Hippocampal formation (tissue), 2 donors: ENCODE results near the gene UGDH.
"Not testable (repeated sequence)": the region's sequence is repeated elsewhere in the genome, so short reads cannot be mapped to it uniquely, and the experiment has no call there.

ENCODE experiments used
- DNase-seq, 2 donors: peaks; one replicate each; lab custom pipeline; 2025; lab: John Stamatoyannopoulos, UW

UGDH gene

DNA sequence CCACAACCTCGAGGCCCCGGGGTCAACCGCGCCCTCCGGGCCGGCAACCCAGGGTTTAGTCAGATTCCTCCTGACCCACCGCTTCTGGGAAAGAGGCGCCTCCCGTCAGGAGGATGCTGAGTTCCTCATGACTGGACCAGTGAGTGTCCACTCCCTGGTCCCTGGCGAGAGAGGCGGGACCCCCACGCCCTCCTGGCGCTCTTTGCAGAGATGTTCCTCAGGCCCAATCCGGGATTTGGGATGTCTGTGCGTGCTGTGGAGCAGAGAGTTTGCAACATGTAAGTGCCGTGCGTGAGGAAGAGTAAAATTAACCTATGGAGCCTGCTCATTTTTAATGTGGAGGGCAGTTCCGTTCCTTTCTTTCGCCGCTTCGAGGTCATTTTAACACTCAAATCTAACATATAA lies 824 bp upstream of the UGDH start:
- DNase-seq = no peak

DNA sequence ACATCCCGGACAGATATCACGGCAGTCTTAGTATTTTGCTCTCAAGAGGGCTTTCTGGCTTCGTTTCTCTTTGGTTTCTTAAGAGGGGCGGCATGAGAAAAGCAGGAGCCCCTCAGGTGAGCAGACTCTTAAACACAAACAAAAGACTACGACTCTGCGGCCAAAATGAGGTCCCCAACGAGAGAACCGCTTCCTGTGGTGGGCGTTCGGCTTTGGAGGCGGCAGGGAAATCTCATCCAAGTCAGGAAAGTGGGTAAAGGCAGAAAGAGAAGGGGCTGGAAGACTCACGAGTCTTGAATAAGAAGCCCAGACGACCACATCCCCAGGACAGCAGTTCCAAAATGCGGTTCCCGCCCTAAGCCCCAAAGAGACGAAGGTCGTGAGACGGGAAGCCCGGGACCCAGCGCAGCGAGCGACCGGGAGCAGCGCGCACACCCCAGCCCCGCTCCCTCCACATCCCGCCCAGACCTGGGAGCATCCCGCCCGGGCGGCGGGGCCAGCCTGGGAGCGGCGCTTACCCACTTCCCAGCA lies 409 bp downstream of the UGDH start:
- DNase-seq = no peak

DNA sequence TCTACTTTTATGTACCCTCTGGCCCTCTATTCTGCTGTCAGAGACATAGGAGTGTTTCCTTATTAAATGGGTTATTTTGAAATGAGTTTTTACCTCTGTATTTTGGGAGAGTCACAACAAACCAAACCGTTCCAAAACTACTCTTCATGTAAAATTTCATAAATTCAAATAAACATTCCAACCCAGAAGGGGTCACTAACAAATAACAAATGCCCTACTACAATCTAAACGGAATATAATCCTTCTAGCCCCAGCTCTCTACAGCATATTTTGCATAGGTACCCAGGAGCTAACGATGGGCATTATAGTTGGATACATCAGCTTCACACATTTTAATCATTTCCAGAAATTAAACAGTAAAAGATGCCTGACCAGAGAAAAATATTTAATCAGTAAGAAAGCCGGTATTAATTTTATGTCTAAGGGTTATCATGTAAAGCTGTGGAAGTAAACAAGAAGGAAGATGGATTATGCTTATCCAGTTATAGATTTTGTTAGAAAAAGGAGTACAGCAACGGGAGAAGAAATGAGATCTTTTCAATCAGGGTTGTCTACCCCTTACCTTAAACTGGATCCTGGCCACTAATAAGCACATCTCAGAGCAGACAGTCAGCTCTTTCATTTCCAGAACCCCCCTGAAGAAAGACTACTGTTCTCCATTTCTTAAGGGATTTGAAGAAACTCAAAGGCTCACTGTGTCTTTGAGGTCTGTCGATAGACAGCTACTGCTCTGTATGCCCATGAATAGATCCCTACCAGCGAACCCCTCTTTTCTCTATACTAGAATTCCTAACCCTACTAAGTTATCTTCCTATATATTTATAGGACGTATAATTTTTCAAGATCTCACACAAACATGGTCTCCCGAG lies 1.2 kb downstream of the UGDH start:
- no peak for DNase-seq

DNA sequence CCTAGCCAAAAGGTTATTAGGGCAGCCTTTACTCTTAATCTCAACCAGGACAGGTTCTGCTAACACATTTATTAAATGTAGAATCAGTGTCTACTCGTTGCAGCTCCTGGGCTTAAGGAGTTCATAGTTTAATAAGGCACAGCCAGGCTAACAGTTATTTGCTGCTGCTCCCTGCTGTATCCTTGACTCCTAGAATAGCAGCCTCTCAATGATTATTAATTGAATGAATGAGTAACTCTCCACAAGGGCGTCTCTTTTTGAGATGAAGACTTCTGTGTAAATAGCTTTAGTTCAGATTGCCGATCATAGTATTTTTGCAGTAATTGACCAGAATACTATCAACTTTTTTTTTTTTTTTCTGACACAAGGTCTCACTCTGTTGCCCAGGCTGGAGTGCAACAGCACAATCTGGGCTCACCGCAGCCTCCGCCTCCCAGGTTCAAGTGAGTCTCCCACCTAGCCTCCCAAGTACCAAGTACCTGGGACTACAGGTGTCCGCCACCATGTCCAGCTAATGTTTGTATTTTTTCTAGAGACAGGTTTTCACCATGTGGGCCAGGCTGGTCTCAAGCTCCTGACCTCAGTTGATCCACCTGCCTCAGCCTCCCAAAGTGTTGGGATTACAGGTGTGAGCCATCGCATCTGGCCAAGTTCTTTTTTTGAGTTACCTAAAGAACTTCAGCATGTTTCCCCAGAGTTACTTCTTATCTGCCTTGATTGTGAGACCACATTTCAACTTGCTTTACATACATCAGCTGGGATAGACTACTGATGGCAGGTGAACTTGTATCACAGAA lies 2.9 kb downstream of the UGDH start:
- no peak for DNase-seq

DNA sequence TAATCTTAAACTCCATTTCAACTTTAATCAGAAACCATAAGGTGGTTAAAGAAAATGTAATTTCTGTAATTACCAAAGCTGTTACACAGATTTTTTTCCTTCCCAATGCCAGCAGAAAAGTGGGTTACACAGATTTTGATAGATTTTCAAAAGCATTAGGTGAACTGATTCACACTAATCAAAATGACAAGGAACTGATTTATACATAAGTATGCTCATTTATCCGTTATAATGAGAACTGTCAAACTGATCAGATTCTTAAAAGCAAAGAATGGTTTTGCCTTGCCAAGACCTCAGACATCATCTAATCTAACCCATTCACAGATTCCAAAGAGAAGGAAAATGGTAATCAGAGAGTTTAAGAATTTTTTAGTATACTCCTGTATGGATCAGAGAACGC lies 5.2 kb downstream of the UGDH start:
- DNase-seq = no peak

DNA sequence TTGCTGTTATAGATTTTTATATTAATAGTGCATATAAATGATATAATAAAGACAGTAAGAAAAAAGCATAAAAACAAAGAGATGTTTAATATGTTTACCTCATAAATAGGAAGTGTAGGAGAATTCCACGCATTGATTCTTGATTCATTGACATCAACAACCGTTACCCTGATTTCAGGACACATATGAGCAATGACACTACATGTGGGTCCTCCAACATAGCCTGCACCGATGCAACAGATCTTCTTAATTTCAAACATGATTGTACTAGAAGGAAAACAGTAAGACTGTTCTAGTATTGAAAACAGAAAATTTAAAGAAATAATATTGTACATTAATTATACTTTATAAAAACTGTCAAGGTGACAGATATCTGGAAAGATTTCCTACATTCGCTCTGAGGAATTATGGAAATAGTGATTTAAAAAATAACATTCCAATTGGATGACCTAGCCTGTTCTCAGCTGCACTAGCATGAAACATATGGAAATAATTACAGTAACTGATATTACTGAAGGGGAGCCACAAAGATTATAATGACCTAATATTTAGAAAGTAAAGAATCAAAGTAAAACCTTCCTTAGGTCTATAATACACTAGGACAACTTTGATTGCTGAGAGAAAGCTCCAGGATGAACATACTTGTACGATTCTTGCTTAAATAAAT lies 5.9 kb downstream of the UGDH start:
- no peak for DNase-seq

GRCh38 chr4:39518484-39518883 lies 8.8 kb downstream of the UGDH start:
- no peak for DNase-seq

DNA sequence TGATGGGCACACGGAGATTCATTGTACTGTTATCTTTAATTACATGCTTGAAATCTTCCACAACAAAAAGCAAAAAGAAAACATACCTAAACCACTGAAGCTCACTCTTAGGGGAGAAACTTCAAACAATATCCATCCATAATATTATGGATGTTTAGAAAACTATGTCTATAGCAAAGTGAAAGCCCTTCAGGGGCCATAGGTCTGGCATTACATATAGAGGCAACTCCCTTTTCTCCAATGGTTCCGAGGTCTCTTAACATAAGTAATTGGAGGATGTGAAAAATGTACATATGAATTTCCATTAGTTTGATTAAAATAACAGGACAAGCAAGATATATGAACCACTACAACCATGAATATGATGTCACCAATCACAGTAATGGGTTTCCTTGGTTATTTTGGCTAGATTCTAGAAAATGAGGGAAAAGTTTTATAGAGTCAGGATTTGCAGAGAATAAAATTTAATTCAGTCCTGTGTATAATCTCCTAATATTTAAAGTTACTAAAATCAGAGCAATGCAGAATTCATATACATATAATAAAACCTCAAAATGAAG lies 10.8 kb downstream of the UGDH start:
- no peak for DNase-seq

DNA sequence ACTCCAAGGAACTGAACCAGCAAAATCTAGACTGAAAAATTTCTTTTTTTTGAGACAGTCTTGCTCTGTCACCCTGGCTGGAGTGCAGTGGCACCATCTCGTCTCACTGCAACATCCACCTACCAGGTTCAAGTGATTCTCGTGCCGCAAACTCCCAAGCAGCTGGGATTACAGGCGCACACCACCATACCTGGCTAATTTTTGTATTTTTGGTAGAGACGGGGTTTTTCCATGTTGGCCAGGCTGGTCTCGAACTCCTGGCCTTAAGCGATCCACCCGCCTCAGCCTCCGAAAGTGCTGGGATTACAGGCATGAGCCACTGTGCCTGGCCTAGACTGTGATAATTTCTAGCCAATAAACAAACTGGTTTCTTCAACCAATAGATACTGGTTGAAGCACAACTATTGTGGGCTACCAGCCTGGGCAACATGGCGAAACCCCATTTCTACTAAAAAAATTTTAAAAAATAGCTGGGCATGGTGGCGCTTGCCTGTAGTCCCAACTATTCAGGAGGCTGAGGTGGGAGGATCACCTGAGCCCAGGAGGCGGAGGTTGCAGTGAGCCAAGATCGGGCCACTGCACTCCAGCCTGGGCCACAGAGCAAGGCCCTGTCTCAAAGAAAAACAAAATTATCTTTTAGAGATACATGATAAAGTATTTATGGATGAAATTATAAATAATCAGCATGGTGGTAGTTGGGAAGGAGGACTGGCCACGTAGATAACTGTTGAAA lies 11.4 kb downstream of the UGDH start:
- not testable (repeated sequence) for DNase-seq

GRCh38 chr4:39514888-39515401 lies 12.3 kb downstream of the UGDH start:
- DNase-seq = no peak

GRCh38 chr4:39514266-39514665 lies 13.0 kb downstream of the UGDH start:
- not testable (repeated sequence) for DNase-seq

DNA sequence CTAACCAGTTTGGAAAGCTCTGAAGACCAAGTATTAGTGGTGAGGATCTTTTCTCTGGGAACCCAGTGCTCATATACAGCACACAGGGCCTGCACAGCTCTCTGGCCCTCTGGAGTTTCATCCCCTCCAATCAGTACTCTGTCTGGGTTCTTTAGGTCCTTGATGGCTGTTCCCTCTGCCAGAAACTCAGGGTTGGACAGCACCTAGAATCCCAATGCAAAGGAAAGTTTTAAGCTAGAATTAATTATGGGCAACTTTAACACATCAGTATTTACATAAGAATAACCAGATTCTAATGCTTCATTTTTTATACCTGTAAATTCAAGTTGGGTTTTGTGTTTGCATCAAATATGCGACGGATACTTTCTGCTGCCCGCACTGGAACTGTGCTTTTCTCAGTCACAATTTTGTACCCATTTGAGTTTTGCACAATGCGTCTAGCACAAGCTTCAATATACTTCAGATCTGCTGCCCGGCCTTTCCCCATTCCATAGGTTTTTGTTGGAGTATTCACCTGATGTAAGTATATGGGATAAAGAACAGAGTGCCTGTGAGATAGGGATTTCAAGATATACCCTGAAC lies 16.8 kb downstream of the UGDH start:
- no peak for DNase-seq

GRCh38 chr4:39505581-39505980 lies 21.7 kb downstream of the UGDH start:
- DNase-seq = no peak

- no peak for DNase-seq
Measured at GRCh38 chr4:39504538-39504937, 22.7 kb downstream of the UGDH start.

DNA sequence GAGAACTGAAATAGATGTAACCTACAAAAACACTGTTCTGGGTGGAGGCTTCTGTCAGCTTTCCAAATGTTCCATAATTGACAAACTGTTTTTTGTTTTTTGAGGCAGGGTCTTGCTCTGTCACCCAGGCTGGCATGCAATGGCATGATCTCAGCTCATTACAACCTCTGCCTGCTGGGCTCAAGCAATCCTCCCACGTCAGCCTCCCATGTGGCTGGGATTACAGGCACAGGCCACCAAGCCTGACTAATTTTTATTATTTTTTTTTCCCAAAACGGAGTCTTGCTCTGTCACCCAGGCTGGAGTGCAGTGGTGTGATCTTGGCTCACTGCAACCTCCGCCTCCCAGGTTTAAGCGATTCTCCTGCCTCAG lies 24.6 kb downstream of the UGDH start:
- DNase-seq = not testable (repeated sequence)

GRCh38 chr4:39502019-39502663 lies 25.1 kb downstream of the UGDH start:
- no peak for DNase-seq

DNA sequence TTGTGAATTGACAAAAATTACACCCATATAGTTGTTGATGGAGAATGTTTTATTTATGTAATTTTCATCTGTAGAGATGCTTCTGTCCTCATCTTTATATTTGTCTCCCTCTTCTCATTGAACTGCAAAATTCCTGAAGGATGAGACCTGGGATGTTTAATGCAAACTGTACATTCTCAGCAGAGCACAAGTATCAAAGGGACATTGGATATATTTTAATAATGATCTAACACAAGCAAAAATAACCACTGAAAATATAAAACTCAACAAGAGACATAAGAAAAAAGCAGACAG lies 28.6 kb downstream of the UGDH start:
- DNase-seq = no peak

GRCh38 chr4:39497909-39498726 lies 29.1 kb downstream of the UGDH start:
- no peak for DNase-seq

DNA sequence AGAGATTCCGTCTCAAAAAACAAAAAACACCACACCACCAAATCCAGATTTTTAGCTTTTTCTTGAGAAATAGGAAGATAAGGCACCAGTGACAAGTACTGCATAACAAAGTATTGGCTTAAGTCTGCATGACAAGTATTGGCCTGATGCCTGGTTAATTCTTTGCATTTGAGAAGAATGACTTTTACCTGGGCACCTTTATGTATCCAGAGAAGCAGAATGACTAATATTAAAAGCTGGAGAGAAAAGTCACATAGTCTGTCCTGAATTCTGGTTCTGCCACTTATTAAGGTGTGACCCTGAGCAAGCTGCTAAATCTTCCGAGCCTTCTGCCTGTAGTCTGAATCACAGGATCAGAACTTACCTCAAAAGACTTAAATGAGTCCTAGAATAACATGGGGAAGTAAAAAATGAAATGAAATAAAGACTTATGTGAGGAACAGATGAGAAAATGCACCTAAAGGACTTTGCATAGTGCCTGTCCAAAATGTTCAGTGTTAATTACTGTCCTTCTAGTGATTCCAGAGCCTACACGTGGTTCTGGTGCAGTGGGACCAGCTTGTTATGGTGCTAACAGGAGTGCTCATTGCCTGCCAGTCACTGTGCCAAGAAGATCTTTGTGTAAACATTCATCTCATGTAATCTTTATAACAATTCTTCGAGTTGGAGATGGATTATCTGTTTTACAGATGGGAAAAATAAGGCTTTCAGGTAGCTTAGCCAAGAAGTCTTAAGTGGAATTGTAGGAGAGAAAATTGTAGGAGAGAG lies 31.6 kb downstream of the UGDH start:
- DNase-seq = no peak
